Natural killer cell (primary cell): ENCODE measurements around the gene RHEB. TPM values are rescaled to one million over a fixed set of nuclear protein-coding genes. Genes with fewer than 3 reads are reported as not detected.

ENCODE experiments used
- ATAC-seq, 3 donors: fragments of 150-1000 bp in 2 of 3; fragments of 200-7000 bp in 1 of 3; cut with Tn5 transposase; 1 replicate in 1 of 3; 2 replicates in 2 of 3; pipeline ENCODE4 v1.10.0; 2021; ENCODE audit warnings: mild to moderate bottlenecking in 2 of 3, moderate library complexity in 2 of 3
- DNase-seq, 2 donors: peaks; one replicate each; pipeline versions ENCODE4 v3.0.0 to v3.0.0-alpha.2; 2013 to 2021; ENCODE audit warnings: mixed read lengths in 1 of 2
- H3K27ac ChIP-seq: one replicate; pipeline ENCODE4 v1.5.1; 2013; ENCODE audit warnings: mild to moderate bottlenecking, low read length
- H3K27me3 ChIP-seq: one replicate; pipeline ENCODE4 v1.6.1; 2013; ENCODE audit warnings: low read length; ENCODE audit not compliant: control insufficient read depth, insufficient read depth
- H3K36me3 ChIP-seq: one replicate; pipeline ENCODE4 v1.6.1; 2013; ENCODE audit warnings: low read length; ENCODE audit not compliant: control insufficient read depth, insufficient read depth
- H3K4me1 ChIP-seq: one replicate; pipeline ENCODE4 v1.6.1; 2013; ENCODE audit warnings: low read length; ENCODE audit not compliant: control insufficient read depth, insufficient read depth
- H3K4me3 ChIP-seq: one replicate; pipeline ENCODE4 v1.5.1; 2013; ENCODE audit warnings: low read length
- H3K9me3 ChIP-seq: one replicate; pipeline ENCODE4 v1.6.1; 2013; ENCODE audit warnings: low read length; ENCODE audit not compliant: control insufficient read depth, insufficient read depth
- H3K27ac Mint-ChIP-seq, 2 donors: one replicate each; pipeline ENCODE4 v1.8.0; 2022; ENCODE audit warnings: mild to moderate bottlenecking in 2 of 2, mixed read lengths in 2 of 2, moderate library complexity in 1 of 2
- H3K27me3 Mint-ChIP-seq, 2 donors: one replicate each; pipeline ENCODE4 v1.8.0; 2022; ENCODE audit warnings: low read depth in 2 of 2, mixed read lengths in 2 of 2
- H3K36me3 Mint-ChIP-seq: one replicate; pipeline ENCODE4 v1.8.0; 2022; ENCODE audit warnings: mixed read lengths
- H3K4me1 Mint-ChIP-seq, 2 donors: one replicate each; pipeline ENCODE4 v1.8.0; 2022; ENCODE audit warnings: mixed read lengths in 2 of 2
- H3K4me3 Mint-ChIP-seq: one replicate; pipeline ENCODE4 v1.8.0; 2022; ENCODE audit warnings: mild to moderate bottlenecking, moderate library complexity, mixed read lengths
- H3K9me3 Mint-ChIP-seq, 2 donors: one replicate each; pipeline ENCODE4 v1.8.0; 2022; ENCODE audit warnings: mixed read lengths in 2 of 2
- WGBS: methylation state at CpG from one replicate; pipeline ENCODE4 v1.1.7; 2013; ENCODE audit warnings: missing lambda C conversion rate; ENCODE audit not compliant: insufficient coverage; 5-methylcytosine and 5-hydroxymethylcytosine counted together
- intact Hi-C: fragments of 100-400 bp; cut with micrococcal nuclease; formaldehyde crosslinking; loops from one replicate; pipeline ENCODE4 v1.14.2; 2022
- total RNA-seq, 4 donors: library from RNA; stranded (reverse); fragments of 120-200 nt in 1 of 4; gene quantifications; one replicate each; pipeline versions ENCODE4 v1.2.3 to v1.2.4, GENCODE V29; 2013 to 2022
- TF ChIP-seq, protein P1 (sequence below): fragments of 200-600 bp; IDR thresholded peaks from one replicate; pipeline ENCODE4 v1.8.0; 2022; ENCODE audit warnings: antibody characterized with exemption

The RHEB gene
- total RNA-seq, 3 donors from 2014 or later (not counting 1 experiment from before 2014, with no cell fraction given), result 51.0 to 63.3 (median 63.3) TPM

DNA sequence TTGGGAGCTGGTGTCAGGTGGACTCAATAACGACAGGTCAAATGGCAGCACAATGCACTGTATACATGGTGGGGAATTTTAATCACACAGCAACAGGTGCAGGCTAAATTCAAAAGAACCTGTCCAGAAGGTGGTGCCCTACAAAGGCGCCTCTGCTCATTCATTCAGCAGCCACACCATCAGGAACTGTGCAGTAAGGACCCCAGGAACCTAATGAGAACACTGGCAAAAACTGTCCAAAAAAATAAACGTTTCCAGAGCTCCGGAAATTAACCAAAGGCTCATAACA, 57.8 kb downstream of the RHEB start:
- Mint-ChIP-seq H3K27ac (no peak overlapping the region), H3K9me3 (peaks cover 2 to 7% of the 10 kb centered on the region in 2 donors), H3K4me3 (no peak overlapping the region), H3K27me3 (peaks cover 0 to 8% of the 10 kb centered on the region in 2 donors), H3K4me1 (peaks cover 0 to 8% of the 10 kb centered on the region in 2 donors), H3K36me3 (peaks cover 24% of the 10 kb centered on the region)
- no peak overlapping the region for H3K4me3 ChIP-seq
- H3K36me3 ChIP-seq, result peaks cover 11% of the 10 kb centered on the region
- DNase-seq, result no peak
- H3K27me3 ChIP-seq, result no peaks in the 10 kb centered on the region
- ATAC-seq, result no peak
- intact Hi-C loops, result no loop called here
- peaks cover 10% of the 10 kb centered on the region for H3K9me3 ChIP-seq
- WGBS, result 85% methylated on average over 4 of the region's 4 CpGs
- TF ChIP-seq, protein P1, sequence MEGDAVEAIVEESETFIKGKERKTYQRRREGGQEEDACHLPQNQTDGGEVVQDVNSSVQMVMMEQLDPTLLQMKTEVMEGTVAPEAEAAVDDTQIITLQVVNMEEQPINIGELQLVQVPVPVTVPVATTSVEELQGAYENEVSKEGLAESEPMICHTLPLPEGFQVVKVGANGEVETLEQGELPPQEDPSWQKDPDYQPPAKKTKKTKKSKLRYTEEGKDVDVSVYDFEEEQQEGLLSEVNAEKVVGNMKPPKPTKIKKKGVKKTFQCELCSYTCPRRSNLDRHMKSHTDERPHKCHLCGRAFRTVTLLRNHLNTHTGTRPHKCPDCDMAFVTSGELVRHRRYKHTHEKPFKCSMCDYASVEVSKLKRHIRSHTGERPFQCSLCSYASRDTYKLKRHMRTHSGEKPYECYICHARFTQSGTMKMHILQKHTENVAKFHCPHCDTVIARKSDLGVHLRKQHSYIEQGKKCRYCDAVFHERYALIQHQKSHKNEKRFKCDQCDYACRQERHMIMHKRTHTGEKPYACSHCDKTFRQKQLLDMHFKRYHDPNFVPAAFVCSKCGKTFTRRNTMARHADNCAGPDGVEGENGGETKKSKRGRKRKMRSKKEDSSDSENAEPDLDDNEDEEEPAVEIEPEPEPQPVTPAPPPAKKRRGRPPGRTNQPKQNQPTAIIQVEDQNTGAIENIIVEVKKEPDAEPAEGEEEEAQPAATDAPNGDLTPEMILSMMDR, result no peak
- H3K4me1 ChIP-seq, result no peaks in the 10 kb centered on the region
- no peak overlapping the region for H3K27ac ChIP-seq

DNA sequence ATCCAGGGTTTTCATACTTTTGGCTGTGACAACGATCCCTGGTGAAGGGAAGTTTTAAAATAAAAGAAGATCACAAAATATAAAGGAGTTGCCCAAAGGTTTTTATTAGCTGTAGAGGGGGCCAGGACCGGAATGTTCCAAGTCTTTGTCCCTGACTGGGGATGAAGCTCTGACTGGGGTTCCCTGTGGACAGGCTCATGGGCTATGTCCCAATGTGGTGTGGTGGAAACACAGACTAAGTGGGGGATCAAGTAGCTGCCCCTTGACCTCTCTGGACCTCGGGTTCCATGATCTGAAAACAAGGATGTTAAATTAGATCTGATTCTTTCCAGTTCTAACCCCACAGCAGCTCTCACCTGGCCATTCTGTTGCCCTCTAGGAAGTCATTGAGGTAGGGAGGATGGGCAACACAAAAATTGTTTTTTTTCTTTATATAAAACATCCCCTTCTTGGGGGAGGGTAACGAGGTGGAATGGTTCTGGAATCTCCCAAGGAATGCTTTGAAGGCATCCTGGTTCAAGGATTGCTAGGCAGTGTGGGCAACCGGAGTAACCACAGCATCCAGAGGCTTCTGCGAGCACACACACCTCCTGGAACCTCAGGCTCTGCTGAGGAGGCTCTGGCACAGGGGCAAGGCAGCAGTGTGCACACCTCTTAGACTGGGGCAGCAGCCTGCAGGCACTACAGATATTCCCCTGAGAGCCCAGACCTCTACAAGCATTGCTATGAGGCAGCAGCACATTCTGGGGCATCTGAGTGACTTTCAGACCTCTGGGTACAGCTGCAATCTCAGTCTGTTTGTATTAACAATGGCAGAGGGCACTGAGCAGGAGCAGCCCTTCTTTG, 58.4 kb downstream of the RHEB start:
- DNase-seq (no peak), ATAC-seq (no peak)
- Histone ChIP-seq H3K36me3 (peaks cover 9% of the 10 kb centered on the region), H3K27ac (no peak overlapping the region), H3K27me3 (no peaks in the 10 kb centered on the region), H3K4me3 (no peak overlapping the region), H3K9me3 (peaks cover 10% of the 10 kb centered on the region), H3K4me1 (no peaks in the 10 kb centered on the region)
- peaks cover 0 to 9% of the 10 kb centered on the region in 2 donors for H3K4me1 Mint-ChIP-seq
- peaks cover 2 to 7% of the 10 kb centered on the region in 2 donors for H3K9me3 Mint-ChIP-seq
- H3K36me3 Mint-ChIP-seq, result peaks cover 24% of the 10 kb centered on the region
- TF ChIP-seq, protein P1, result no peak
- peaks cover 0 to 8% of the 10 kb centered on the region in 2 donors for H3K27me3 Mint-ChIP-seq
- H3K4me3 Mint-ChIP-seq, result no peak overlapping the region
- intact Hi-C loops, result no loop called here
- no peak overlapping the region for H3K27ac Mint-ChIP-seq
- 91% methylated on average over 5 of the region's 6 CpGs for WGBS

DNA sequence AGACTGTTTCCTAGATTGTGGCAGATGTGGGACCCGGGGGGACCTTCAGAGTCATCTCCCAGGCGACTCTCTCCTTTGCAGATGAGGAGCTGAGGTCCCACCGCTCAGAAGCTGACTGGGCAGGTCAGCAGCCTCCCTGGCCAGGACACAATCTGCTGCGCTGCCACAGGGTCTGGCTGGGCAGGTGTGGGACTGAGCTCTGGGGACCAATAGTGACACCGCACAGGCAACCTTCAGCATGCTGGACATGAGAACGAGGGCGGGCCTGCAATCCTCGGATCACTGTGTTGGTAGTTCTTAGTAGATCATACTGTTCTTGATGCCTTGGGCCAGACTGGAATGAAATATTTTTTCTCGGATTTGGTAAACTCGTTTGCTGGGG, 59.2 kb downstream of the RHEB start:
- TF ChIP-seq, protein P1, result no peak

More for the DNA sequence above, 59.2 kb downstream of the RHEB start:
- intact Hi-C loops, result no loop called here
- H3K27ac ChIP-seq, result no peak overlapping the region
- Mint-ChIP-seq H3K27me3 (peaks cover 0 to 8% of the 10 kb centered on the region in 2 donors), H3K9me3 (peaks cover 2 to 7% of the 10 kb centered on the region in 2 donors), H3K27ac (no peak overlapping the region), H3K4me1 (peaks cover 0 to 9% of the 10 kb centered on the region in 2 donors), H3K36me3 (peaks cover 21% of the 10 kb centered on the region), H3K4me3 (no peak overlapping the region)
- peaks cover 3% of the 10 kb centered on the region for H3K36me3 ChIP-seq
- H3K27me3 ChIP-seq, result no peaks in the 10 kb centered on the region
- H3K9me3 ChIP-seq, result peaks cover 10% of the 10 kb centered on the region
- no peak overlapping the region for H3K4me3 ChIP-seq
- WGBS, result 93% methylated on average over 10 of the region's 10 CpGs
- ATAC-seq (no peak), DNase-seq (no peak)
- H3K4me1 ChIP-seq, result no peaks in the 10 kb centered on the region
